Sigmoid colon (tissue), 7 donors: ENCODE measurements around the gene SDHA. TPM values are rescaled to one million over a fixed set of nuclear protein-coding genes. Genes with fewer than 3 reads are reported as not detected.
"Not testable (repeated sequence)": the region's sequence is repeated elsewhere in the genome, so short reads cannot be mapped to it uniquely, and the experiment has no call there.

Experiments
- DNase-seq: peaks from one replicate; pipeline ENCODE4 v3.0.0-alpha.2; 2019
- H3K27ac ChIP-seq, 4 donors: fragments of 200-600 bp; sonication (generic); one replicate each; pipeline ENCODE4 v1.5.1; 2016 to 2019; ENCODE audit warnings: mild to moderate bottlenecking in 1 of 4
- H3K27me3 ChIP-seq, 3 donors: fragments of 200-600 bp; sonication (generic); one replicate each; pipeline ENCODE4 v1.5.1; 2019; ENCODE audit warnings: mild to moderate bottlenecking in 1 of 3
- H3K36me3 ChIP-seq, 4 donors: fragments of 200-600 bp; sonication (generic); one replicate each; pipeline ENCODE4 v1.5.1; 2016 to 2019
- H3K4me1 ChIP-seq, 4 donors: fragments of 200-600 bp; sonication (generic); one replicate each; pipeline ENCODE4 v1.5.1; 2017 to 2019
- H3K4me3 ChIP-seq, 4 donors: fragments of 200-600 bp; sonication (generic); one replicate each; pipeline ENCODE4 v1.5.1; 2017 to 2019; ENCODE audit warnings: mild to moderate bottlenecking in 2 of 4, moderate library complexity in 1 of 4
- H3K9me3 ChIP-seq, 4 donors: fragments of 200-600 bp in 3 of 4; sonication (generic) in 3 of 4; one replicate each; pipeline versions ENCODE4 v1.5.1 to v1.6.1; 2013 to 2019
- CTCF ChIP-seq, 4 experiments: fragments of 450-650 bp in 3 of 4; fragments of 200-600 bp in 1 of 4; IDR thresholded peaks; one replicate each; pipeline ENCODE4 v1.5.1; 2016 to 2019; ENCODE audit warnings: antibody characterized with exemption in 4 of 4, mild to moderate bottlenecking in 3 of 4, moderate library complexity in 2 of 4
- EP300 ChIP-seq, 4 donors: sonication (generic); formaldehyde crosslinking; IDR thresholded peaks; one replicate each; pipeline ENCODE4 v1.6.1; 2017; ENCODE audit warnings: antibody characterized with exemption in 4 of 4
- POLR2AphosphoS5 ChIP-seq, 4 donors: sonication (generic); formaldehyde crosslinking; IDR thresholded peaks; one replicate each; pipeline ENCODE4 v1.6.1; 2017; ENCODE audit warnings: antibody characterized with exemption in 4 of 4
- WGBS, 2 donors: extraction: QIAGEN DNeasy Blood & Tissue Kit; methylation state at CpG; one replicate each; pipeline ENCODE4 v1.1.7; 2013; 5-methylcytosine and 5-hydroxymethylcytosine counted together
- intact Hi-C: fragments of 100-400 bp; cut with DNase I; formaldehyde crosslinking; loops from one replicate; pipeline ENCODE4 v1.15.1; 2023
- polyA plus RNA-seq, 3 donors: library from polyadenylated mRNA; stranded (reverse); fragments of 200-250 nt; gene quantifications; one replicate each; pipeline ENCODE4 v1.2.3, GENCODE V29; 2013
- total RNA-seq, 4 donors: library from RNA; depleted of rRNA; stranded (reverse); fragments of >200 nt; gene quantifications; one replicate each; pipeline ENCODE4 v1.1.0, GENCODE V29; 2016
- donor health status: healthy with polysubstance abuse.
- donor health status: Bipolar disorder and iron deficiency.
- donor health status: healthy.

SDHA gene
- total and polyA plus RNA-seq, 7 donors = 72.7 to 290 (median 87.0) TPM

- intact Hi-C loops, H3K9me3 ChIP-seq, DNase-seq, H3K4me1 ChIP-seq, H3K27ac ChIP-seq, H3K27me3 ChIP-seq, H3K4me3 ChIP-seq: not testable (repeated sequence)
- WGBS, 2 donors = 91 to 96% methylated on average over 13 of the region's 13 CpGs
- peaks cover 8 to 76% (median 42%) of the 10 kb centered on the region in 4 donors for H3K36me3 ChIP-seq
Measured at GRCh38 chr5:241045-241669, 23.0 kb downstream of the SDHA start.

DNA sequence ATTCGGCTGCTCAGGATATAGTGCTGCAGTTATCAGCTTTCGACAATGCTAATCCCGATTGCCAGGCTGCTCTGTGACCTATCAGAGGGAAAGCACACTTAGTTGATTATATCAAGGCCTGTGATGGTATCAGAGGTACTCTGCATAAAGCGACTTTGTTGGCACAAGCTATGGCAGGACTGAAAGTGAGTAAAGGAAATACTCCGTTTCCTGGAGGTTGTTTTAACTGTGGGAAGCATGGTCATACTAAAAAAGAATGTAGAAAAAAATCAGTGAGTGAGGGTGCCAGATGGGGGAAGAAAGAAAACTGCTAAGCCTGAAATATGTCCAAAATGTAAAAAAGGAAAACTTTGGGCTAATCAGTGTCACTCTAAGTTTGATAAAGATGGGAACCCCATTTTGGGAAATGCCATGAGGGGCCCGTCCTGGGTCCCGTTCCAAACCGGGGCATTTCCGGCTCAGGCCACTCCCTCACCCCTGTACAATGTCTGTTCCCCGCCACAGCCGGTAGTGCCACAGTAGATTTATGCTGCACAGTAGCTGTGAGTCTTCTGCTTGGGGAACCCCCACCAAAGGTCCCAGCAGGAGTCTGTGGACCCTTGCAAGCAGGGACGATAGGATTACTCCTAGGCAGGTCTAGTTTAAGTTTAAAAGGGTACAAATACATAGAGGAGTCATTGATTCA lies 25.7 kb downstream of the SDHA start:
- H3K36me3 ChIP-seq = peaks cover 16 to 75% (median 48%) of the 10 kb centered on the region in 4 donors
- WGBS, 2 donors = 60 to 90% methylated on average over 12 of the region's 12 CpGs

GRCh38 chr5:245717-246116 lies 27.6 kb downstream of the SDHA start:
- H3K4me3 ChIP-seq, H3K27ac ChIP-seq, H3K4me1 ChIP-seq, H3K9me3 ChIP-seq, intact Hi-C loops, H3K27me3 ChIP-seq, DNase-seq: not testable (repeated sequence)
- peaks cover 16 to 68% (median 43%) of the 10 kb centered on the region in 4 donors for H3K36me3 ChIP-seq
- WGBS, 2 donors = 96 to 97% methylated on average over 5 of the region's 5 CpGs

More for the DNA sequence above, 25.7 kb downstream of the SDHA start:
- H3K27me3 ChIP-seq, H3K27ac ChIP-seq, intact Hi-C loops, DNase-seq, H3K9me3 ChIP-seq, H3K4me1 ChIP-seq, H3K4me3 ChIP-seq: not testable (repeated sequence)

DNA sequence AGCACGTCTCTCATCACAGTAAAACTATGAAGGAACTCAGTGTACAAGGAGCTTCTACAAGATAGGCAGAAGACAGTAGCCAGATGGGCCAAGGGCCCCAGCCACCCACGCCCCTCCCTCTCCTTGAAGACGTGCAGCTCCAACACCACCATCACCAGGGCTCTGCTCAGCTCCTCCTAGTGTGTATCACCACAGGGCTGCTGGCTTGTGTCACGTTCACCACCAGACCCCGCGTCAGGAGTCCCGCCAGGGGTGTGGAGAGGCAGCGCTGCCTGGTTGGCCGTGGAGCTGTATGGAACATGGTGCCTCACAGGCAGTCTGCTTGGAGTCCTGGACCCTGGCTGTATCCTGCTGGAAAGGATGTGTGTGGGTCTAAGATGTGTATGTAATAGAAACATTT lies 32.3 kb downstream of the SDHA start:
- H3K27ac ChIP-seq = peak overlapping the region in 2 of 4 donors; percentile 28 to 54
- H3K27me3 ChIP-seq, H3K4me1 ChIP-seq, H3K4me3 ChIP-seq, intact Hi-C loops, DNase-seq, H3K9me3 ChIP-seq: not testable (repeated sequence)
- peaks cover 13 to 73% (median 27%) of the 10 kb centered on the region in 4 donors for H3K36me3 ChIP-seq
- TF ChIP-seq POLR2AphosphoS5 (IDR thresholded peaks at IDR 0.05) (peak in 2 of 4 donors; percentile 9 to 62), EP300 (IDR thresholded peaks at IDR 0.05) (peak in 1 of 4 donors; percentile 79)
- 88 to 93% methylated on average over 6 to 9 of the region's 9 CpGs for WGBS, 2 donors

DNA sequence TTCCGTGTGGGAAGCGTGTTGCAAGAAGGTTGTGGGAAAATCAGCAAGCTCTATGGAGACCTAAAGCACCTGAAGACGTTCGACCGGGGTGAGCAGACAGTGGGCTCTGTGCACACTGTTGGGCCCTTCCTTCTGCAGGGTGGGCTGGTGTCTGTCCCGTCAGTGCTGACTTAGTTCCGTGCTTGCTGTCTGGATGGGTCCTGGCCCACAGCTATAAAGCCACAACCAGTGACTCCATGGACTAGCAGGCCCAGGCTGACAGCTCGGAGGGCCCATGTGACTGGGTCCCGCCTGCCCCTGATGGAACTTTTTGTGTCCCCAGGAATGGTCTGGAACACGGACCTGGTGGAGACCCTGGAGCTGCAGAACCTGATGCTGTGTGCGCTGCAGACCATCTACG lies 32.9 kb downstream of the SDHA start:
- H3K4me3 ChIP-seq, H3K27me3 ChIP-seq, H3K4me1 ChIP-seq, intact Hi-C loops, H3K9me3 ChIP-seq, DNase-seq: not testable (repeated sequence)
- 93 to 95% methylated on average over 9 to 10 of the region's 12 CpGs for WGBS, 2 donors
- H3K27ac ChIP-seq = peak overlapping the region in 1 of 4 donors; percentile 54
- H3K36me3 ChIP-seq = peaks cover 13 to 77% (median 27%) of the 10 kb centered on the region in 4 donors

DNA sequence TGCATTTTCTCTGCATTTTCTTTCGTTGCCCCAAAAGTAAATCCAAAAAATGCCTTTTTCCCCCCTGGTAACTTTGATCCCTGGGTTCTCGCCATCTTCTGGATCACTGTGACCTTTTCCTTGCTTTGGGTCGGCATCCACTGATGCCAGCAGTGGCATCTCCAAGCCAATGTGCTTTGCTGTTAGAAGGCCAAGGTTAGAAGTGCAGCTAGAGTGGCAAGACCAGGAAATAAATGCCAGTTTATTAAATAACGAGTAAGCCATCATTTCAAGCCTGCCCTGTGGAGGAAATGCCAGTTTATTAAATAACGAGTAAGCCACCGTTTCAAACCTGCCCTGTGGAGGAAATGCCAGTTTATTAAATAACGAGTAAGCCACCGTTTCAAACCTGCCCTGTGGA lies 33.4 kb downstream of the SDHA start:
- H3K27ac ChIP-seq, H3K9me3 ChIP-seq, H3K4me3 ChIP-seq, intact Hi-C loops, DNase-seq, H3K27me3 ChIP-seq, H3K4me1 ChIP-seq: not testable (repeated sequence)
- 57 to 75% methylated on average over 8 of the region's 8 CpGs for WGBS, 2 donors
- peaks cover 13 to 77% (median 30%) of the 10 kb centered on the region in 4 donors for H3K36me3 ChIP-seq

DNA sequence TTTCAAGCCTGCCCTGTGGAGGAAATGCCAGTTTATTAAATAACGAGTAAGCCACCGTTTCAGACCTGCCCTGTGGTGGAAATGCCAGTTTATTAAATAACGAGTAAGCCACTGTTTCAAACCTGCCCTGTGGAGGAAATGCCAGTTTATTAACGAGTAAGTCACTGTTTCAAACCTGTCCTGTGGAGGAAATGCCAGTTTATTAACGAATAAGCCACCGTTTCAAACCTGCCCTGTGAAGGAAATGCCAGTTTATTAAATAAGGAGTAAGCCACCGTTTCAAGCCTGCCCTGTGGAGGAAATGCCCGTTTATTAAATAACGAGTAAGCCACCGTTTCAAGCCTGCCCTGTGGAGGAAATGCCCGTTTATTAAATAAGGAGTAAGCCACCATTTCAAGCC lies 33.9 kb downstream of the SDHA start:
- DNase-seq, H3K27ac ChIP-seq, H3K9me3 ChIP-seq, H3K27me3 ChIP-seq, intact Hi-C loops, H3K4me3 ChIP-seq, H3K4me1 ChIP-seq: not testable (repeated sequence)
- H3K36me3 ChIP-seq = peaks cover 15 to 80% (median 33%) of the 10 kb centered on the region in 4 donors
- 52 to 74% methylated on average over 11 of the region's 11 CpGs for WGBS, 2 donors

DNA sequence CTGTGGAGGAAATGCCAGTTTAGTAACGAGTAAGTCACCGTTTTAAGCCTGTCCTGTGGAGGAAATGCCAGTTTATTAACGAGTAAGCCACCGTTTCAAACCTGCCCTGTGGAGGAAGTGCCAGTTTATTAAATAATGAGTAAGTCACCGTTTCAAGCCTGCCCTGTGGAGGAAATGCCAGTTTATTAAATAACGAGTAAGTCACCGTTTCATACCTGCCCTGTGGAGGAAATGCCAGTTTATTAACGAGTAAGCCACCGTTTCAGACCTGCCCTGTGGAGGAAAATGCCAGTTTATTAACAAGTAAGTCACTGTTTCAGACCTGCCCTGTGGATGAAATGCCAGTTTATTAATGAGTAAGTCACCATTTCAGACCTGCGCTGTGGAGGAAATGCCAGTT lies 34.4 kb downstream of the SDHA start:
- Histone ChIP-seq H3K27ac (no peak overlapping the region), H3K9me3 (no peaks in the 10 kb centered on the region), H3K36me3 (peaks cover 18 to 82% (median 35%) of the 10 kb centered on the region in 4 donors), H3K27me3 (no peaks in the 10 kb centered on the region), H3K4me3 (no peak overlapping the region), H3K4me1 (no peaks in the 10 kb centered on the region)
- intact Hi-C loops = no loop called here
- WGBS, 2 donors = 55 to 71% methylated on average over 10 of the region's 10 CpGs
- no peak for DNase-seq
- TF ChIP-seq EP300 (IDR thresholded peaks at IDR 0.05) = no peak
- TF ChIP-seq POLR2AphosphoS5 (IDR thresholded peaks at IDR 0.05) = no peak
- TF ChIP-seq CTCF (IDR thresholded peaks at IDR 0.05) = no peak

DNA sequence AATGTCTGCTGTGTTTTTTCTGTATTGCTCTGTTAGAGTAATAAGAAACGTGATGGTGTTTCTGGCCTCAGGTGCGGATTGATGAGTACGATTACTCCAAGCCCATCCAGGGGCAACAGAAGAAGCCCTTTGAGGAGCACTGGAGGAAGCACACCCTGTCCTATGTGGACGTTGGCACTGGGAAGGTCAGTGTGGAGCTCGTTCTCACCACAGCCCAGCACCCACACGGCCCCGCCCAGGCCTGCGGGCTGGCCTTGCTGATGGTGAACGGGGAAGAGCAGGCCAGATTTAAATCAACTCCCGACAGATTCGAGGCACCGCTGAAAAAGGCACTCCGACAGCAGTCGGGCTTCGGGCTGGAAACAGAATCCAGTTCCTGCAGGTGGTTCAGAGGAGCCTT lies 36.2 kb downstream of the SDHA start:
- peaks cover 6 to 72% (median 27%) of the 10 kb centered on the region in 4 donors for H3K36me3 ChIP-seq
- H3K27me3 ChIP-seq, H3K27ac ChIP-seq, DNase-seq, H3K4me3 ChIP-seq, H3K4me1 ChIP-seq, intact Hi-C loops, H3K9me3 ChIP-seq: not testable (repeated sequence)
- WGBS, 2 donors = 89 to 96% methylated on average over 13 to 14 of the region's 15 CpGs

DNA sequence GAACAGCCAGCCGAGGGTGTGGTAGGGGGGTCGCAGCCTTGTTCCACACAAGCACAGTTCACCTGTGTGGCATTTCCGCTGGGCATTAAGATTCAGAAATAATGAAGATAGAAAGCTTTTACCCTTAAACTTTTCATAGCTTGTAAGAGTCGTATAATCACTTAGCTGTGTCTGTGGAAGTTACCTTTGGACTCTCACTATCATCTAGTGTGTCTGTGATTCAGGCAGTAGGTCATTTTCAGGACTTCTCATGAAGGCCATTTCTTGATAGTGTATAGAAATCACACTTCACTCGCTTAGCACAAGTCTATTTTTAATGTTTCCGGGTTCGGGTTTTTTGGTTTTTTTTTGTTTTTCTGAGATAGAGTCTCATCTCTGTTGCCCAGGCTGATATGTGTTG lies 37.0 kb downstream of the SDHA start:
- H3K4me1 ChIP-seq, H3K4me3 ChIP-seq, H3K27me3 ChIP-seq, H3K27ac ChIP-seq, intact Hi-C loops, H3K9me3 ChIP-seq, DNase-seq: not testable (repeated sequence)
- peaks cover 6 to 66% (median 26%) of the 10 kb centered on the region in 4 donors for H3K36me3 ChIP-seq
- 82 to 97% methylated on average over 7 of the region's 7 CpGs for WGBS, 2 donors

DNA sequence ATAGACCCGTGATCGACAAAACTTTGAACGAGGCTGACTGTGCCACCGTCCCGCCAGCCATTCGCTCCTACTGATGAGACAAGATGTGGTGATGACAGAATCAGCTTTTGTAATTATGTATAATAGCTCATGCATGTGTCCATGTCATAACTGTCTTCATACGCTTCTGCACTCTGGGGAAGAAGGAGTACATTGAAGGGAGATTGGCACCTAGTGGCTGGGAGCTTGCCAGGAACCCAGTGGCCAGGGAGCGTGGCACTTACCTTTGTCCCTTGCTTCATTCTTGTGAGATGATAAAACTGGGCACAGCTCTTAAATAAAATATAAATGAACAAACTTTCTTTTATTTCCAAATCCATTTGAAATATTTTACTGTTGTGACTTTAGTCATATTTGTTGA lies 38.2 kb downstream of the SDHA start:
- WGBS, 2 donors = 87 to 90% methylated on average over 8 of the region's 8 CpGs
- not testable (repeated sequence) for H3K27ac ChIP-seq
- H3K36me3 ChIP-seq = peaks cover 6 to 64% (median 27%) of the 10 kb centered on the region in 4 donors

More for the DNA sequence above, 38.2 kb downstream of the SDHA start:
- H3K9me3 ChIP-seq, DNase-seq, H3K4me1 ChIP-seq, intact Hi-C loops, H3K4me3 ChIP-seq, H3K27me3 ChIP-seq: not testable (repeated sequence)
